Heart left ventricle (tissue), 13 donors: ENCODE measurements around the gene ADAM8.

Experiments used
- POLR2A ChIP-seq, 2 donors: fragments of 450-650 bp; IDR thresholded peaks; one replicate each; pipeline ENCODE4 v1.6.1; 2017; ENCODE audit warnings: antibody characterized with exemption in 2 of 2, mild to moderate bottlenecking in 2 of 2, moderate library complexity in 2 of 2
- TF ChIP-seq, protein P1 (sequence below), 12 donors: fragments of 200-600 bp; sonication (generic) in 4 of 12; IDR thresholded peaks; one replicate each; pipeline versions ENCODE4 v1.5.0 to v1.8.0; 2018 to 2022; ENCODE audit warnings: antibody characterized with exemption in 12 of 12, mild to moderate bottlenecking in 5 of 12
- donor health status: ischemic (EF 13 %, LVEDD 7.1; RV severe dilation, severe dysfunction).
- donor health status: DM: no; HTN: yes; CAD: no.
- donor health status: DM: no; HTN: no; CAD: no.
- donor health status: ischemic (EF 25% LVEDD 6.9; RV normal size, moderate dysfunction).
- donor health status: ischemic (EF 25% LVEDD 5.7; RV mildly dilated, moderate dysfunction).
- donor health status: ischemic (EF 35%, LVEDD 5.7; RV mildly dilated, moderate dysfunction).
- donor health status: nonischemic (EF 11% LVEDD 7.7; RV severe dilation, severe dysfunction).
- donor health status: DM: yes; HTN: yes; CAD: no.
- donor health status: PGD.
- donor health status: ischemic (EF 29% LVEDD 5.4; RV normal size, mild dysfunction).
- donor health status: nonischemic (EF 23%, LVEDD 6.1; RV moderate dilation, normal function).

DNA sequence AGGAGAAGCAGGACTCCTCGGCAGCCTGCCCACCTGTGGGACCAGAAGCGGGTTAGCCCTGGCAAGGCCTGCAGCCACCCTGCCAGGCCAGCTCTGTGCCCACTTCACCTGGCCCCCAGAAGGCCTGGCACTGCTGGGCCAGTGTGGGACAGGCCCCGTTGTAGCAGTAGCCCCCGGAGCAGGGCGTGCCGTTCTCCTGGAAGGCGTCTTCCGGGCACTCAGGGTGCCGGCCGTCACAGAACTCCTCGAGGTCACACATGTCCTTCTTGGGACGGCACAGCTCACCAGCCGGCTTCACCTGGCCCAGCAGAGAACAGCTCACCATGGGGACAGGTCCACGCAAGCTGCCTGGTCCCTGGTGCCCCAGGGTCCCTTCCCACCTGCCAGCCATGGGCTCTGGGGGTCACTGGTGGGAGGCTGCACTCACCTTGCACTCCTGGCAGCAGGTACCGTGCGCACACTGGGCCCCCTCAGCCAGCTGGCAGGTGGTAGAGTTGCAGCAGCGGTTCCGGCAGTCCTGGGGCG lies 5.8 kb downstream of the ADAM8 start:
- TF ChIP-seq POLR2A (IDR thresholded peaks at IDR 0.05), result no peak
- TF ChIP-seq, protein P1, sequence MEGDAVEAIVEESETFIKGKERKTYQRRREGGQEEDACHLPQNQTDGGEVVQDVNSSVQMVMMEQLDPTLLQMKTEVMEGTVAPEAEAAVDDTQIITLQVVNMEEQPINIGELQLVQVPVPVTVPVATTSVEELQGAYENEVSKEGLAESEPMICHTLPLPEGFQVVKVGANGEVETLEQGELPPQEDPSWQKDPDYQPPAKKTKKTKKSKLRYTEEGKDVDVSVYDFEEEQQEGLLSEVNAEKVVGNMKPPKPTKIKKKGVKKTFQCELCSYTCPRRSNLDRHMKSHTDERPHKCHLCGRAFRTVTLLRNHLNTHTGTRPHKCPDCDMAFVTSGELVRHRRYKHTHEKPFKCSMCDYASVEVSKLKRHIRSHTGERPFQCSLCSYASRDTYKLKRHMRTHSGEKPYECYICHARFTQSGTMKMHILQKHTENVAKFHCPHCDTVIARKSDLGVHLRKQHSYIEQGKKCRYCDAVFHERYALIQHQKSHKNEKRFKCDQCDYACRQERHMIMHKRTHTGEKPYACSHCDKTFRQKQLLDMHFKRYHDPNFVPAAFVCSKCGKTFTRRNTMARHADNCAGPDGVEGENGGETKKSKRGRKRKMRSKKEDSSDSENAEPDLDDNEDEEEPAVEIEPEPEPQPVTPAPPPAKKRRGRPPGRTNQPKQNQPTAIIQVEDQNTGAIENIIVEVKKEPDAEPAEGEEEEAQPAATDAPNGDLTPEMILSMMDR (IDR thresholded peaks at IDR 0.05), result no peak
